ENCODE measurements around the gene TXNIP.

DNA sequence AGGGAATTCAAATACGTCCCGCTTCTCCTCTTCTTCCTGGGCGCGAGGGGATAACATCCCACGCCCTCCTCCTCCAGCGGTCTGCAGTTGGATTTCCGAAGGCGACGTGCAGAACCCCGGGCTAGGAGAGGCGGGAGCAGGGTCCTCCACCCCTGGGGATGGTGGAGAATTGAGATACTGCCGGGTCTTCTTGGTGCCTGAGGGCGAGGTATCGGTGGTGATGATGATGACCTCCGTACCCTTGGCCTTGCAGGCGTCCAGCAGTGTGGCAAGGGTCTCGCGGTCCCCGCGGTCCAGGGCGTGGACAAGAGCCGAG is 35.3 kb downstream of the TXNIP start:
- no peak for TF ChIP-seq CTCF (IDR thresholded peaks at IDR 0.05)
- no peak for TF ChIP-seq POLR2A (IDR thresholded peaks at IDR 0.05)
